ENCODE data around the gene TEN1.
A peak's percentile ranks its signal among the peaks of the same experiment; 100 is the strongest.

TEN1 gene

GRCh38 chr17:76007850-76008165 lies 28.8 kb downstream of the TEN1 start:
- no peak for DNase-seq

- no peak for DNase-seq
These were observed 29.2 kb downstream of the TEN1 start for GRCh38 chr17:76008208-76008607.

DNA sequence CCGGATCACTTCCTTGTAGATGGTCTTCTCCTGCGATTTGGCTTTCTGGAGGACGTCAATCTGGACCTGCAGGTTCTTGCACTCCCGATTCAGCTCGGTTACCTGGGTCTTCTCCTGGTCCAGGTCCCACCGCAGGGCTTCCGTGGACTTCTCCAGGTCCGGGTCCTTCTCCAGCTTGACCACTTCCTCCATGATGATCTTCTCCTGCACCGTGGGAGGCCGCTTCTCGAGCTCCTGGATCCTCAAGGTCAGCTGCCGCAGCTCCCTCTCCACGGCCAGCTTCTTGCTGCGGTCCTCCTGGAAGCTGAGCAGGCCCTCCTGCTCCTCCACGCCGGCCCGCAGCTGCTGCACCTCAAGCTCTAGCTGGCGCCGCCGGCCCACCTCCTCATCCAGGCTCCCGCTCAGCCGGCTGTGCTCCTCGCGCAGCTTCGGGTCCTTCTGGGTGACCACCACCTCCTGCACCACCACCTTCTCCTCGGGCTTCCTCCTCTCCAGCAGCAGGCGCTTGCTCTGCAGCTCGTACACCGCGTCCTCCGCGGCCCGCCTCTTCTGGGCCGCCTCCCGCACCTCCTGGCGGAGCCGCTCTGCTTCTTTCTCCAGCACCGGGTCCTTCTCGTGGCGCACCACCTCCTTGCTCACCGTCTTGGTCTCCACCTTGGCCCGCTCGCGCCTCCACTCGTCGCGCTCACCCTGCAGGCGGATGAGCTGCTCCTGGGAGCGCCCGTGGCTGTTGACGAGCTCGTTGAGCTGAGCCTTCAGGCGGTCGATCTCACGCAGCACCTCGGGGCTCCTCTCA lies 29.8 kb downstream of the TEN1 start:
- no peak for DNase-seq

DNA sequence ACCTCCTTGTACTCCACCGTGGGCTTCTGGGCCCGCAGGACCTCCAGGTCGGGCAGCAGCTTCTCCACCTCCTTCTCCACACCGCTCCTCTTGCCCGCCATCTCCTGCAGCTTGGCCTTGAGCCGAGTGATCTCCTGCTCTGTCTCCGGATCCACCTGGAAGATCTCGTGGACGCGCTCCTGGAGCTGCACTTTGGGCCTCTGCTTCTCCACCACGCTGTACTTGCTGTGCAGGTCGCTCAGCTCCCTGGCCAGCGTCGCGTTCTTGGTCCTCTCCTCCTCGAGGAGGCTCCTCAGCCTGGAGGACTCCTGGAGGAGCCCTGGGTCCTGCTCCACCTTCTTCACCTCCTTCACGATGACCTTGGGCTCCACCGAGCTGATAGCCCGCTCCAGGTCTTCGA lies 30.4 kb downstream of the TEN1 start:
- no peak for DNase-seq

DNA sequence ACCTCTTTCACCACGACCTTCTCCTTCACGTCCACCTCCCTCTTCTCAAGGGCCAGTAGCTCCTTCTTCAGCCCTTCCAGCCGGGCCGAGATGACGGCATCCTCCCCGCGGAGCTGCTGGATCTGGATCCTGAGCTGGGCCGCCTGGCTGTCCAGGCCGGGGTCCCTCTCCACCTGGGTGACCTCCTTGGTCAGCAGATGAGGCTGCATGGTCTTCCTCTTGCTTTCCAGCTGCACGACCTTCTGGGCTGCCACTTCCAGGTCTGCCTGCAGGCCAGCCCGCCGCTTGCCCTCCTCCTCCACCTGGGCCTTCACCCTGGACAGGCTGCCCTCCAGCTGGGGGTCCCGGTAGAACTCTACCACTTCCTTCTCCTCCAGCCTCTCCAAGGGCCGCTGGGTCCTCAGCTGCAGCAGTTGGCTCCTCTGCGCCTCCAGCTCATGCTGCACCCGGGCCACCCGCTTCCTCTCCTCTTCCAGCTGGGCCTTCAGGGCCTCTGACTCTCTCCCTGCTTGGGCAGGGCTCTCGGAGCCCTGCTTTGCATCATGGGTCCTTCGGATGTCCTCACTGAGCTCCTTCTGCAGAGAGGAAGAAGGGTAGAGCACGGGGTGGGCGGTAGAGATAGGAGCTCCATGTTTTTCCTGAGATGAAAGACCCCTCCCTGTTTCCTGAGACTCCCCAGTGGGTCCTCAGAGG lies 31.1 kb downstream of the TEN1 start:
- no peak for DNase-seq

GRCh38 chr17:76011951-76012350 lies 32.9 kb downstream of the TEN1 start:
- no peak for DNase-seq

DNA sequence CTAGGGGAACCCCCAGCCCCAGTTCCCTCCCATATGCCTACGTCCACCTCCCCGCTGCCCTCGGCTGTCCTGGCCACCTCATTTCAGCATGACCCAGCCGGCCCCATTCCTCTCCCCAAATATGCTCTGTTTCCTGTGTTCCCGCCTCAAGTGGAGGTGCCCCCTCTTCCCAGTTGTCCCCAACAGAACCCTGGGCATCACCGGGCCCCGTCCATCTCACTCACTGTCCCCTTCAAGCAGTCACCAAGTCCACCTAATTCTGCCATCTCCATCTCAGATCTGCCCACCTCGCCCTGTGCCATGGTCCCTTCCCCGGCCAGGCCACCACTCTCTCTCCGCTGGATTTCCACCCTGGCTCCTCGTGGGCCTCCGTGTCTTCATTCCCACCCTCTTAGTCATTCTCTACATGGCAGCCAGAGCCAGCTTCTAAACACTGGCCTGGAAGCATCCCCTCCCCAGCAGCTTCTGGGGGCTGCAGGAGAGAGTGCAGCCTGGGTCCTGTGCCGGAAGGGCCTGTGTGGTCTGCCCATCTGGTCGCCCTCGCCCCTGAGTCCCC lies 34.4 kb downstream of the TEN1 start:
- DNase-seq = no peak

GRCh38 chr17:76014100-76014924 lies 35.3 kb downstream of the TEN1 start:
- peak; percentile 78 to 80 for DNase-seq

DNA sequence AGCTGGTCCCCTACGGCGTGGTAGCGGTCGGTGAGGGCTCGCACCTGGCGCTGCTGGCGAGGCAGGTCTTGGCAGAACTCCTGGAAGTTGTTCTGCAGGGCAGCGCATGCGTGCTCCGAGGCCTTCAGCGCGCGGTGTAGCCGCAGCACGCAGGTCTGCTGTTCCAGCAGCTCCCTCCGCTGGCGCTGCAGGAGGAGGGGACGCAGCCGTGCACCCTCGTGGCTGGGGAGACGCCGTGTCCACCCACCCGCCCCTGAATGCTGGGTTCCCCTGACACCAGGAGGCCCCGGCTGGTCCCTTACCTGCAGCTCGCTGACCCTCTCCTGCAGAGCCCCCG lies 35.9 kb downstream of the TEN1 start:
- DNase-seq = no peak

GRCh38 chr17:76017481-76018339 lies 38.7 kb downstream of the TEN1 start:
- no peak for DNase-seq

GRCh38 chr17:76018340-76018680 lies 39.3 kb downstream of the TEN1 start:
- no peak for DNase-seq

- DNase-seq = no peak
These were observed 39.8 kb downstream of the TEN1 start for GRCh38 chr17:76018801-76019200.

GRCh38 chr17:76019833-76020467 lies 40.9 kb downstream of the TEN1 start:
- DNase-seq = no peak

DNA sequence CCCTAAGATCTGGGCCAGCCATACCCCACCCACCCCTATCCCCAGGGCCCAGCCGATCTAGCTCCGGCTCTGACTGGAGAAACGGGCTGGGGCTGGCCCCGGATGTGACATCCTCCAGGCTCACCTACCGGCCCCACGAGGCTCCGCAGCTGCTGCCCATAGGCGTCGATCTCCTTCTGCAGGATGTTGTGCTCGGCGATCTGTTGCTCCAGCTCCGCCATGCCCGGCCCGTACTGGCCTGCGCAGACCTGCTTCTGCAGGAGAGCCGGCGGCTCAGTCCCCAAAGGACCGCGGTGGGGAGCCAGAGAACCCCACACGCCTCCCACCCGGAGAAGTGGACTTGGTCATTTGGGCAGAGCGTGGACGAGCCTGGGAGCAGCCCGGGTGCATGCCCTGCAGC lies 43.2 kb downstream of the TEN1 start:
- no peak for DNase-seq

GRCh38 chr17:76022973-76023899 lies 44.2 kb downstream of the TEN1 start:
- DNase-seq = no peak

- no peak for DNase-seq
These were observed 44.8 kb downstream of the TEN1 start for GRCh38 chr17:76023900-76024237.

- no peak for DNase-seq
These were observed 45.3 kb downstream of the TEN1 start for GRCh38 chr17:76024353-76024752.

DNA sequence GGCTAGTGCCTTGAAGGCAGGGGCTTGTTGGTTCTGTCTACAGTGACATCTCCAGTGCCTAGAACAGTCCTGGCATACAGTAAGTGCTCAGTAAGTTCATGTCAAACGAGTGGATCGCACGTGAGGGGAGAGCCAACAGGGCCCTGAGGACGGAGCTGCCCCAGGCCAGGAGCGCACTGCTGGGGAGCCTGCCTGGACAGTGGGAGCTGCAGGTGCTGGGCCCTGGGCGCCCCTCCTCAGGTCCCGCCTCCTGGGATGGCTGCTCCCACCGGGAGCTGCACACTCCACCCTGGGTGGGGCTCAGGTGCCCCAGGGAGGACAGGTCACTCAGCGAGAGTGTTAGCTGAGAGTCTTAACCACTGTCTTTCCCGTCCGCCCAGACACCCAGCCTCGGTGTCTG lies 46.3 kb downstream of the TEN1 start:
- no peak for DNase-seq

- no peak for DNase-seq
These were observed 47.7 kb downstream of the TEN1 start for GRCh38 chr17:76026714-76027158.

- DNase-seq = no peak
These were observed 48.3 kb downstream of the TEN1 start, which contains the start of gene EVPL for GRCh38 chr17:76027159-76027839. Gene EVPL, minus strand, starts transcription at chr17:76027306. Its CDS starts 108 bp downstream, at chr17:76027198.
